Suppressor macrophage treated with lipopolysaccharide for 1 hour (primary cell): ENCODE measurements around the gene ARMH4.

Experiments
- DNase-seq, 3 donors: peaks; one replicate each; pipeline ENCODE4 v3.0.0-alpha.2; 2020 to 2022

The ARMH4 gene

DNA sequence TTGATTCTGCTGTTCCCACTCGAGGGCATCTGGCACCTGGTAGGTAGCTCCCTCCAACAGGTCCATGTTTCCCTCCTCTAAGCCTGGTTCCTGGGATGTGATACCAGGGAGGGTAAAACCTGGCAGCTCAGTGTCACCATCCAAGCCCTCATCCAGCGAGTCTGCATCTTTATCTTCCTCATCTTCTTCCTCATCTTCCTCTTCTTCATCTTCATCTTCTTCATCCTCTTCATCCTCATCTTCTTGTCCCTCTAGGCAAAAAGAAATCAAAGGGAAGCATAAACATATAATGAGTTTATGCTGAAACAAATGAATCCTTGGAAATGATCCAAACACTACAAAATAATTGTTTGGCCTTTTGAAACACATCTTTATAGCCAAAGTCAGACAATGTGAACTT is 55.3 kb downstream of the ARMH4 start:
- no peak for DNase-seq

DNA sequence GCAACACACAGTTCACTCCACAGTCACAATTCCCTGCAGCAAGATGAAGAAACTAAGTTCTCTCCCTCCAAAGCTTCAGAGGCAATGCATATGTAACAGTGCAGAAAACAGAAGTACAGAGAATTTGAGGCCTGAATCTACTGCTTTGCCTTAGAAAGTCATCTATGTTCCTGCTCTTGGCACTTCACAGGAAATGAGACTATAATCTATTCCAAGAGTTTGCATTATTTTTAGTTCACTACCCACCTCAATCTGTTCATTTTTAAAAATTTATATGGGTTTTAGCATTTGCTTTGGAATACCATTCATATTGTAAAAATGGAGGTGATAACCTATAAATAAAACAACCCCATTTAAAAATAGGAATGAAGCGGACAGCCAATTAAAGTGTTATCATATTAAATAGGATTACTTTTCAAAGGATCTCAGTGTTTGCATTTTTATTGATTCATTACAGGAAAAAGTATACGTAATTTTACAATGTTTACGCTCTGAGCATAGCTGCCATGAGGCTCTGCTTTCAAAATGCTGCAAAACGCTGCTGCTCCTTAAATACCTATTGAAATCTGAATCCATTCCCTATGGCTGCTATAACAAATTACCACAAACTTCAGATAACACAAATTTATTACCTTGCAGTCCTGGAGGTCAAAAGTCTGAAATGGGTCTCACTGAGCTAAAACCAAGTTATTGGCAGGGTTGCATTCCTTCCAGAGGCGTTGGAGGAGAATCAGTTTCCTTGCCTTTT is 60.0 kb downstream of the ARMH4 start:
- no peak for DNase-seq

DNA sequence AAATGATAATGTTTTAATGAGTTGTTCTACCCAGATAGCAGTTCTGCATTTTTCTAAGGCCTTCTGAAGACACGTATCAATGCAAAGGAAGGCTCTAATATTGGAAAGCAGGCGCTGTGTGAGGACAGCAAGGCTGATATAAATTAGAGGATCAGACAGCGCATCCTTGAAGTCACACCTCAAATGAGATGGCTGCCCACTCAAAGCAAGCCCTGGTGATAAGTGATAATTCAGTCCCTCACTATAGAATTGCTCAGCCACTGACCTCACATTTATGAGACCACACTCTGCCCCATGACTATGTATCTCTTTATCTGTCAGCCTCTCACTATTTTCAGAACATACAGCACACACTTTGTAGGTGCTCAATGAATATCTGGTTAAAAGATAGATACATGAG is 62.4 kb downstream of the ARMH4 start:
- DNase-seq = no peak

DNA sequence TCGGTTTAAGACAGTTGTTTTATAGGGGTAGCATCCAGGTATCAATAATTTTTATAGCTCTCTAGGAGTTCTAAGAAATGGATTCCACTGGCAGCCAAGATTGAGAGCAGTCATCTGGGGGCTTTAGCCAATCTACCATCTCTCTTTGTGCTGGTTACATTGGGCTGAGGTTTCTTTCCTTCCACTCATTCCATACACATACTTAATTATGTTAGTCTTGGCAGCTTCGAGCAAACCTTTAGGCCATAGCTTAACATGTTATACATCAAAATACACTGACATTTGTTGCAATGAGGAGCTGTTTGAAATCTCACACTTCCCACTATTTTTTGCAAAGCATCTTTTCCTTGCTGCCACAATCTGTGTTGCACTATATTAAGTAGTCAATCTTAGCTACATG is 63.1 kb downstream of the ARMH4 start:
- no peak for DNase-seq

DNA sequence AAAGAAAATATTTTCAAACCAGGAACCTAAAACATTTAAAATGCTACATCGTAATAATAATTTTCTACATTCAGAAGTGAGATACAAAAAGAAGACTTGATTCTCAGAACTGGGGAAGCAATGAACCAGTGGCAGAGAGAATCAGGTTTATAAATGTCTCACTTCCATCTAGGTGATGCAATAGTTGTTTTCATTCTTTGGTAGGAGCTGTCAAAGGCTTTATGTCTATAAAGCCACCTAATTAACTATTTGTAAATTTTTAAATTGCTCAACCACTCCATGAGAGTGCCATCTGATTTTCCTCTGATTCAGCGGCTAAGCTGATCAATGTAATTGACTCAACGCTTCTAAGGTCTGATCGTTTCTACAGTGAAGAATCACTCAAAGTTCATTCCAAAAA is 66.1 kb downstream of the ARMH4 start:
- no peak for DNase-seq

DNA sequence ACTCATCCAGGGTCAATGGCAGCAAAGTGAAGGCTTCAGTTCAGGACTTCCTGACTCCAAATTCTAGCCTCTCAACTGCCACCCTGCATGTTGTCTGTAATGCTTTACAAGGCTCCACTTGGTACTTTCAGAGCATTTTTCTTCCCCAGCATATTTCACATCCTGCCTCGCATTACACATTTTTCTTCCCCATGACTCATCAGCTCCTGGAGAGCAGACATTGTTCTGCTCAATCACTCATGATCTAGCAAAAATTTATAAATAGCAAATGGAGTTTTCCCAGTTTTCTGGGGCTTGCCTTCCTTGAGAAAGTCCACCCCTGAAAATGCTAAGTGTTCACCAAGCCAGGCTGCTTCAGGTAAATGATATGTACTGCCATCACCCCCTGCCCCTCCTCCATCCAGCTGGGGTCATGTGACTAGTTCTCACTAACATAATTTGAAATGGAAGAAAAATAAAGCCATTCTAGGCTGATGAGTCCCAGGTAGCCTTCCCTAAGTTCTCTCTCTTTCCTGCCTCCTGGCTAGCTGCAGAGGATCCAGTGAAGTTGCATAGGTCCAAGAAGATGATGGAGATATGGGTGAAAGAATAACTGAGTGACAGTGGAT is 69.4 kb downstream of the ARMH4 start:
- DNase-seq = peak; percentile 77 to 90 (median 82)

DNA sequence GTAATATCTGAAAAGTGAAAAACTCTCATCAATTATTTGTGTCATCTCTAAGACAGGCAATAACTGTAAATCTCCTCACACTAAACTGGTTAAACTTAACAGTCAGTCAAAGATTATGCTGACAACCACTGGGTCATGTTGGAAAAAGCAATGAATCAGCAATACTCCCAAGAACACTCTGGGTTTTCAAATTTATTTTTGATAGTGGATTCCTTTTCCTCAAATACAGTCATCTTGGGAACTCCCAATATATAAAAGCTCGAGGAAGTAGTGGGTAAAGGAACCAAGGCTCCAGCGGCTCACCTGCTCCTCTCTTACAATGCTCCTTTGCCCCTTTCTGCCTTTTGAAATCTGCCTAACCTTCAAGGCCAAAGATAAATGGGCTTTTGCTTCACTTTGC is 70.0 kb downstream of the ARMH4 start:
- DNase-seq = peak; percentile 42 to 78 (median 64)

DNA sequence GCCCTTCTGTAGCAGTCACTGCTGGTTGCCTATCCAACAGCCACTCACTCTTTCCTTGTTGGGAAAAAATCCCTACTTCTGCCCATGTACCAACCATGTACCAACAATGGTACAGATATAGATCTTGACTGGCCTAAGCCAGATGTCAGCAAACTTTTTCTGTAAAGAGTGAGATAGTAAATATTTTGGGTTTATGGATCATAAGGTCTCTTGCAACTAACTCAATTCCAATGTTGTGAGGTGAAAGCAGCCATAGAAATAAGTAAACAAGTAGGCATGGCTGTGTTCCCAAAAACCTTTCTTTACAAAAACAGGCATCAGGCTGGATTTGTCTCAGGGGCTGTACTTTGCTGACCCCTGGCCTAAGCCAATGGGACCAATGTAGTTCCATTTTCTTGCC is 73.5 kb downstream of the ARMH4 start:
- DNase-seq = no peak

DNA sequence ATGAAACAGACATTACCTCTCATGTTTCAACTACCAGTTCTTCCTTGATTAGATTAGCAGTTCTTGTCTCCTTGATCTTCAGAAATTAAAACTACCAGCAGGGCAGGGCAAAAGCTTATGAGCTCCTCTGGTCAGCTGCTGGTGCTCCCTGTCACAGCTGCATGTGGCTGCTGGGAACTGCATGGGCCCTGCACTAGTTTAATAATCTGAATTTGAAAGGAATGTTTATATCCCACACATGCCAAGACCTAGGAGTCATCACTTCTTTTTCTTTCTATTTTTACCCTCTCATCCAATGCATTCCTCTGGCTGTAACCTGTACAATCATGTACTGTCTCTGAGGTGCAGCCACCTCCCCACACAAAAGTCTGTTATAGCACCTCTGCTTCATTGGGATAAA is 73.9 kb downstream of the ARMH4 start:
- DNase-seq = no peak

DNA sequence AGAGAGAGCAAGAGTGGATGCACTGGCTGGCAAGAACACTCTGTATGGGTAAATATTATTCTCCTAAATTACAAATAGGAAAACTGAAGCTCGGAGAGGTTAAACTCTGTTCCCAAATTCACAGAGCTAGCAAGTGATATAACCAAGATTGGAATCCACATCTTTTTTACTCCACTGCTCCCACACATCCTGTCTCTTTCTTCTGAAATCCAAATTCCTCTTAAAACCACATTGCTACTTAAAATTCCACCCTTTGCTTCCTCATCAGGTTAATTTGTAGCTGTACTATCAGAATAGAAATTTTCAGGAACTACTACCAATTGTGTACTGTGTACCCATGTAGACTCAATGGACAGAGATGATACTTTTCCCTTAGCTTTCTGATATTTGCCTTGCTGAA is 74.4 kb downstream of the ARMH4 start:
- no peak for DNase-seq

DNA sequence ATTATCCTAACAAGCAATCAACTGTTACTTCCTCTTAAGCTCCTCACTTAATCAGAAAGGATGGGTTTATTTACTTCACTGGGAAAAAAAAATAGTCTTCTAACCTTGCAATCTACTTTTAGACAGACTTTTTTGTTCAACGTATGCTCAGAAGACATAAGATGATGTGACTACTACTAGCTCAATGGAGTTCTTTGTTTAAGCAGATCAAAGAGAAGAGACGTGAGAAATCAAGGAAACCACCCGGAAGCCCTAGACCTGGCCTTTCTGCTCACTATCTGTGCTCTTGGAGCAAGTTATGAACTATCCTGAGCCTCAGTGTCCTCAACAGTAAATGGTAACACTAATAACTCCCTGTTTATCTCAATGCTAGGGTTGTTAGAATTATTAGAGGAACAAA is 78.5 kb downstream of the ARMH4 start:
- no peak for DNase-seq

DNA sequence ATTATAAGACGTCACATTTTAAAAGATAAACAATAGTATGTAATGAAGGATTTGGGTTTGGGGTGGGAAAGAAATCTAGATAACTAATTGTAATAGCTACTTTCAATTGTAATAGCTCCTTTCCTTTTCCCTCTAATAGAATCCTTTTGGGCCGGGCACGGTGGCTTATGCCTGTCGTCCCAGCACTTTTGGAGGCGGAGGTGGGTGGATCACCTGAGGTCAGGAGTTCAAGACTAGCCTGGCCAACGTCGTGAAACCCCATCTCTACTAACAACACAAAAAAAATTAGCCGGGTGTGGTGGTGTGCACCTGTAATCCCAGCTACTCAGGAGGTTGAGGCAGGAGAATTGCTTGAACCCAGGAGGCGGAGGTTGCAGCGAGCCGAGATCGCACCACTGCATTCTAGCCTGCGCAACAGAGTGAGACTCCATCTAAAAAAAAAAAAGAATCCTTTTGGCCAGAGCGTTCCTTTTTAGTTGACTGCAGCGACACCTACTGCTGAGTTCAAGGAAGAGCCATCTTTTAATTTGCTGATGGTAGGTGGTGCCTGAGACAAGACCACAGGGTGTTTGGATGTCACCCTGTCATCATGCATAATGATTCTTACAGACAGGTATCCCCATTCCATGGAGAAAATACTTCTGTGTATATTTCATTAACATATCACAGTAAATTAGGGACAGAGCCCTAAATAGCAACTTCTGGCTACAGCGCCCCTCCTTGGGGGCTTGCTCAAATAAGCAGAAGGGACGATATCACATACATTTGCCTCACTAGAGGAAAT is 79.5 kb downstream of the ARMH4 start:
- peak; percentile 73 to 77 (median 76) for DNase-seq

DNA sequence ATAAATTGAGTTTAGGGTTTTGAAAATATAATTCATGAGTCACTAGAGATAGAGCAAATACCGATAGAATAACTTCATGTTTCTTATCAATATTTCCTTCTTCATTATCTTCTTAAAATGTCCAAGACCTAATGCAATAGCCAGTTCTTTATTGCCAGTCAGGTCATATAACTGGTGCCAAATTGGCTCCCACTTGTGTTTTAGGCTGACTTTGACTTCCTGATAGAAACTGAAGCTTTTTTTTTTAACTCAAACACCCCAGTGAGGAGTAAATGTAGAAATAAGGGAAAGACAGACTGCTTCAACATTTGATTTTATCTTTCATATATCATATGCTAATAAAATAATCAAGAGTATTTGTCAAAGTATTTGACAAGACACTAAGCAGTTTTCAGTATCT is 80.7 kb downstream of the ARMH4 start:
- DNase-seq = no peak

DNA sequence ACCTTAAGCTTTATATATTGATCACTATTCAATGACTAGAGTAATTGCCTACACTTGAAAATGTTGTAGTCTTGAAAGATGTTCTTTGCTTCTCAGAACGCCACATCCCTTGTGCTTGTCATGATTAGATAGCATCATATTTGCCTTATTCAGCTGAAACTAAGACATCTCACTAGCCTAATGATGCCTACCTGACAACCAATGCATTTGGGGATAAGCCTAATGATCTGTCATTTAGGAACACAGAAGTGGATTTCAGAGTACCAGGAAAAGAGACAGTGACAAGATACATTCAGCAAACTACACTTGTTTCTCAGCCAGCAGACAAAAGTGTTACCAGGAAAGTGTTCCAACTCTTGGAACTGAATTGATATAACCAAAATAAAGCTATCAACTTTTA is 83.7 kb downstream of the ARMH4 start:
- no peak for DNase-seq

DNA sequence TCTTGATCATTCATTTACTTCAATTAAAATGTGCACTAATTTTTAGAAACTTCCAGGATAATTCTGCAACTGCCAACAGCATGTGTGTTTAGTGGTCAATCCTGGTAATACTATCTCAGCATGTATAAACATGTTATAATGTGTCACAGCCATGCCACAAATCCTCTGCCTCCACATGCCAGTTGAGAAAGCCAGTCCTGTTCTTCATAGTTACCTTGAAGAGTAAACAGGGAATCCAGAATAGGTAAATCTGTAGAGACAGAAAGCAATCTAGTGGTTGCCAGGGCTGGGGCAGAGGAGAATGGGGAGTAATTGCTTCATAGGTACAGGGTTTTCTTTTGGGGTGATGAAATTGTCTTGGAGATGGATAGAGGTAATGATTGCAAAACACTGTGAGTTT is 85.9 kb downstream of the ARMH4 start:
- DNase-seq = no peak

DNA sequence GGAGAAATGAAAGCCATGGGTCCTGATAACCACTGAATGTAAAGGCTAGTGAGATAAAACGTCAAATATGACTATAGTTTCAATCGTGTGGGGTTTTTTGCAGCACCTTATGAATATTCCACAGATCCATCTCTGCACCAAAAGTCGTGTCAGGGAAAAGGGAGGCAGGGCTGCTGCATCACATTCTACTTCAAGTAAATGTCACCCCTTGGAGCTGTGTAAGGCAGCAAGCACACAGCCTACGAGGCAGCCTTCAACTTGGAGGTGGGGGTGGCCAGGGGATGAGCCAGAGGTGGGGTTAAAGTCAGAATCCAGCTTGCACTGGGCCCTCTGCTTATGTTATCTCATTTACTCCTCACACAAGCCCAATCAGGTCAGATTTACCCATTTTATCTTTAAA is 90.4 kb downstream of the ARMH4 start:
- no peak for DNase-seq

DNA sequence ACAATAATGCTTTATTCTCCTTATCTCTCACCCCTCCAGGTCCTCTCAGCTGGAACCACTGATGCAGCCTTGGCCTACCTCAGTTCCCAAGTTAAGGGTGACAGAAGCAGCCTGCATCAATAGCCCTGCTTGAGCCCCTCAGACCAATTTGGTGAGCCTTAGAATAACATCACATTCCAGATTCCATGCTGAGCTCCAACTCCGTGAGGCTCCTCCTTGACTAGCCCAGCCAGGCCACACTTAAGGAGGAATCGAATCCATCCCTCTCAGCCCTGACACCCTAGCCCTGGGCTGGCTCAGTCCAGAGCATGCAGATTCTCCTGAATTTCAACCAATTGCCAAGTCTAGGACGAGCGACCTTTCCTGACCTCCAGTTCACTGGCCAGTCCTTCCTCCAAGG is 91.1 kb downstream of the ARMH4 start:
- DNase-seq = no peak

DNA sequence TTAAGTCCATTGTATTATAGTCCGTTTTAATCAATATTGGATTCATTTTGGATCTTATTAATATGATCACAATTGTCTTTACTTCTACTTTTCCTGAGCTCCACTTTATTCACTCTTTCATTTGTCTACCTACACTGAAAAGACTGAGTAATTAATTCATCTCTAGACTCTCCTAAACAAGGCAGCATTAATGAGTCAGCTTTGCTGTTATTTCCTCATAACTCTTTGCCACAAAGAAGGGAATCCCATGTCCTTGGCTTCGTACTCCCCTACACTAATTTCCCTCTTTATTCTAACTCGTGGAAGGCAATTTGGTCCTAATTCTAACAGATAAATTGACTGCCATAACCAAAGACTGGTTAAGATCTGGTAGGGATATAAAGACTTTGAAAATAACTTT is 91.9 kb downstream of the ARMH4 start:
- no peak for DNase-seq

DNA sequence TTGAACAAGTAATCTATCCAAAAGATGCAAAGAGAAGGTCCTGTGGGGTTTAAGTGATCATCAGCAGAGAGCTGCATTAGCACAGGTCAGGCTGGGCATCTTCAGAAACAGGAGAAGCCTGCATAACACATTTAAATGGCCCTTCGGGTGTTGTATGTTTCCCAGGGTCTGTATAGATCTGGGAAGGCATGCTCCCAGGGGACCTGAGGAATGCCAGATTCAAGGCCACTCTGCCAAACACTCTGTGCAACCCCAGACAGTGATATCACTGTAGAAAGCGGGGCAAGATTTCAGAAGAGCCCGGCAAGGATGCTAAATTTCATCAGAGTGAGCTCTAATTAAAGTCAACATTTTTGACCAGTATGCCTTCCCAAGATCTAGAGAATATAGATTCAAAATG is 92.9 kb downstream of the ARMH4 start:
- DNase-seq = no peak

DNA sequence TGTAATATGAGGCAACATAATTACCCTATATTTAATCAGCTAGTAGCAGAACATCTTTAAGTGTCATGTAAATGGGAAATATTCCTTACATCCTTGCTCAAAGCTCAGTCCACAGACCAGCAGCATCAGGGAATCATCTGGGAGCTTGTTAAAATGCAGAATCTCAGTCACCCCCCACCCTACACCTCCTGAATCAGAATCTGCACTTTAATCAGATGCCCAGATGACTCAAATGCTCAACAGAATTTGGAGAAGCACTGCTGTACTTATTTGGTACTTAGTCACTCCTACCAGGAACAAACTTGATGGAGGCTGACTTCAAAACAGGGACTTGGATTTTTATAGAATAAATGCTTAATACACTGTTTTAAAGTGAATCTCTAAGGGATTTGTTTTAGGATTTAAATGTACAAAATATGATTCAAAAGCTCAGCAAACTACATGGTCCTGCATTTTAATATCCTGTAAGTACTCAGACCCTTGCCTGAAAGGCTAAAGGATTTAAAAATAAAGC is 96.5 kb downstream of the ARMH4 start:
- DNase-seq = peak in 1 of 3 donors; percentile 15

DNA sequence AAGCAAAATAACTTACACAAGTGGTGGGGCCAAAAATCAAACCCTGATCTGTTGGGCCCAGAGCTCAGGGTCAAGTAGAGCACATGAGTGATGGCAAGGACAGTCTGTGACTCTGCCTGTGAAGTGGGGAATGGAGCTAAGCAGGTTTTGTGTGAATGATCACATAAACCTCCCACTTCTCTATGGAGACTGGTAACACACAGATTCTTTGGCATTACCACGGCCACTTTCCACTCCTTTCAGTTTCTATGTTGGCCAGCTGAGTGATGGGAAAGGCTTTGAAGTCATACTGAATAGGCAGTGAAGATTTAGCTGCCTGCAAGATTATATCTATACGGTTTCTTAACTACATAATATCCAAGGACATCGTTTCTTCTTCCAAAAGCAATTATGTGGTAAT is 97.9 kb downstream of the ARMH4 start:
- no peak for DNase-seq

DNA sequence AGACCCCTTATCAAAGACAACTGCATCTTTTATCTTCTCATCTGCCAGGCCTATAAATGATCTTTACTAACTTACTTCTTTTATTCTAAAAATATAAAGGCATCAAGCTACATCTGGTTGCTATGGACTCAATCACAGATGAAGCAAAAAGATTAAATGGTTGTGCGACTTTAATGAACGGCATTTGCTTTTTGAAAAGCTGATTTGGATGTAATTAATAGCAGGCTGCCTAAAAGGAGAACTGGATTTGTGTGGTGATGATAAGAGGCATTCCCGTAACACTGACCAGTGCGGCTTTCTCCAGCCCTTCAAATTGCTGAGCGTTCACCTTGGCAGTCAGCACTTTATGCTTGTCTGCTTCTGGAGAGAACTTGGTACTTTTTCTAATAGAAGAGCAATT is 103.8 kb downstream of the ARMH4 start:
- DNase-seq = no peak

DNA sequence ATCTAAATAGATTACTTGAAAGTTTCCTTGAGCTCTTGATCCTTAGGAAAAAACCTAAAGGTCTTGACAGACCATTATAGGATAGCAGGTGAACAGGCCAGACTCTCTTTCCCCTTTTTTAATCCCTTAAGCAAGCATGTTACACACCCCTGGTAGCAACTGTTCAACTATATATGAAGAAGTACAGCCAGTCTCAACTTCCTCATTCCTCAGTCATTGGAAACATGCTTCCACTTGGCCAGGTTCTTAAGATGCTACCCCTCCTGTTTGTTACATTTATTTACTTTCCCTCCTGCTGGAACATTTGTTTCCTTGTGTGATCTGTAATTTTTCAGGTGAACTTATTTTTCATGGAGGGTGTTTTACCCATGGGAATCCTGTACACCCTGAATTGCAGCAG is 124.1 kb downstream of the ARMH4 start:
- DNase-seq = no peak

DNA sequence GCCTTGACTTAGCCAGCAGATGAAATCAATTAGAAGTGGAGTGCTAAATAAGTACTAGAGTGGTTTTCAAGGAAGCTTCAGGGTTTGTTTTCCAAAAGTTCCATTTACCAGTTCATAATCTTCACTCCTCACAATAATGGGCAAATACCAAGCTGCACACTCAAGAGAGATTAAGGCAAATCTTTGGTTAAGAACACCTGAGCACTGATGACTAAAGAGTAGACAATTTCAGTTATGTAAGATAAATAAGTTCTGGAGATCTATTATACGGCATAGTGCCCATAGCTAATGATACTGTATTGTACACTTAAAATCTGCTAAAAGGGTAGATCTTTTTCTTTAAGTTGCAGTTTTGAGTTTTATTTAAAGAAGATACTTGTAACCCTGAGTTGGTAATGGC is 125.0 kb downstream of the ARMH4 start:
- DNase-seq = no peak
